VCaP (cell line): ENCODE measurements around the gene CSAD.
"Not testable (repeated sequence)": the region's sequence is repeated elsewhere in the genome, so short reads cannot be mapped to it uniquely, and the experiment has no call there.

ENCODE experiments used
- H3K27ac ChIP-seq: fragments of 450-650 bp; 2 replicates; pipeline ENCODE4 v1.5.1; 2017
- CTCF ChIP-seq: fragments of 450-650 bp; conservative IDR thresholded peaks from 2 replicates; pipeline ENCODE4 v1.5.1; 2017; ENCODE audit warnings: mild to moderate bottlenecking, moderate library complexity

Gene CSAD

GRCh38 chr12:53115112-53115890 lies 65.4 kb downstream of the CSAD start:
- no peak overlapping the region for H3K27ac ChIP-seq
- no peak for TF ChIP-seq CTCF

GRCh38 chr12:53113951-53114350 lies 66.8 kb downstream of the CSAD start:
- no peak for TF ChIP-seq CTCF
- H3K27ac ChIP-seq, result no peak overlapping the region

GRCh38 chr12:53113136-53113705 lies 67.5 kb downstream of the CSAD start:
- no peak overlapping the region for H3K27ac ChIP-seq
- no peak for TF ChIP-seq CTCF

GRCh38 chr12:53112431-53112830 lies 68.3 kb downstream of the CSAD start:
- H3K27ac ChIP-seq, result not testable (repeated sequence)
